GM12801 (cell line): ENCODE measurements around the gene MICA.

Experiments
- CTCF ChIP-seq: IDR thresholded peaks from one replicate; pipeline ENCODE4 v1.5.1; 2011; ENCODE audit warnings: control low read depth; ENCODE audit not compliant: insufficient read length; ENCODE audit errors: extremely low read depth

MICA gene

GRCh38 chr6:31464252-31465184 lies 61.1 kb downstream of the MICA start:
- TF ChIP-seq CTCF, result no peak
